GF-D8 (cell line): Measurements from ENCODE around the gene AKT1S1.

Experiments used
- DNase-seq: peaks from one replicate; lab custom pipeline; 2025; lab: John Stamatoyannopoulos, UW

Gene AKT1S1

DNA sequence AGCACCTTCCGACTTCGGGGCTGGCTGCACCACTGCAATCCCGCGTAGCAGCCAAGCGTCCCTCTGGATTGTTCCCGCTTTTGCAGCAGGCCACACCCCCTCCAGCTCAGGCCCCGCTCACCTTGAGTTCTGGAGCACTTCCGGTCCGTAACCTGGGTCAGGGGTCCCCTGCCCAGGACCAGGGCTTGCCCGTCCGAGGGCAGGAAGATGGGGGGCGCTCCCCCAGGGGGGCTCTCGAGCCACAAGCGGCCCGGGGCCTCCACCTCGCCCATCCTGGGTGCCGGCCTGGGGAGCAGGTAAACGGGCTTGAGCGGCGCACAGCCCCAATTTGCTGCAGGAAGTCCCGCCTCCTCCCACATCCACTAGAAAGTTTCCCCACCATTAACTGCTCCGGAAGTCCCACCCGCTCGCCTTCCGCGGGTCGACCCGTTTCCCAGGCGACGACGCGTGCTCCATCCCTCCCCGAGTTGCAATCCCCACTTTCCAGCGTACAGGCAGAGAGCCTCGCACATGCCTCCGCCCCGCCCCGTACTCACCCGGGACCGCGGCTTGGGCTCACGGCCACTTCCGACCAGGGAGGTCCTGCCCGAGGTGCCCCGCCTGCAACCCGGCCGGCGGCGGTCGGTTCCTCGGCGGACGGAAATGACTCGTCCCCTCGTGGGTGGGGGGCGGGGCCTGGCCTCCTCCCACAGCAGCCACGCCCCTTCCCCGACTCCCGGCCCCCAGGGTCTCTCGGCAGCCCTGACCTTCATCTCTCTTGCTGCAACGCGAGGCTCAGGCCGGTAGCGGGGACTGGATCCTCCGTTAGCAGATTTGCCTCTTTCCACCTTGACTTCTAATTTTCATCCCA, 10.0 kb downstream of the AKT1S1 start, which contains the start of gene PNKP:
PNKP (minus strand) TSS at position 644 of the 850 bp plus-strand sequence; CDS start at position 272, 372 bp downstream.
- peak; percentile 93 for DNase-seq

DNA sequence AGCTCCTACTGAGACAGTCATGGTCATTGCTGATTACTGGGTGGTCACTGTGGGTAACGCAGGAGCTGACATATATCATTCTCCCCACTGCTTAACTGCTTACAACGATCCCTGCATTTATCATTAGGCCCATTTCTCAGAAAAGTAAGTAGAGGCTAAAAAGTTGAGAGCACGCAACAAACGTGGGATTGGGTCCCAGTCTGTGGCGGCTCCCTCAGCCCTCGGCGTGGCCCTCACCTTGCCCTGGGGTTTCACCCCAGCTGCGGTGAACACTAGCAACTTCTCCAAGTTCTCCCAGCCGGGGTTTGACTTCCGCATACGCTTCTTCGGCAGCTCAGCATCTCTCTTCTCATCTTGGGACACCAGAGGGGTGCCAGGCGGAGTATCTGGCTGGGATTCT, 12.3 kb downstream of the AKT1S1 start:
- DNase-seq: no peak

DNA sequence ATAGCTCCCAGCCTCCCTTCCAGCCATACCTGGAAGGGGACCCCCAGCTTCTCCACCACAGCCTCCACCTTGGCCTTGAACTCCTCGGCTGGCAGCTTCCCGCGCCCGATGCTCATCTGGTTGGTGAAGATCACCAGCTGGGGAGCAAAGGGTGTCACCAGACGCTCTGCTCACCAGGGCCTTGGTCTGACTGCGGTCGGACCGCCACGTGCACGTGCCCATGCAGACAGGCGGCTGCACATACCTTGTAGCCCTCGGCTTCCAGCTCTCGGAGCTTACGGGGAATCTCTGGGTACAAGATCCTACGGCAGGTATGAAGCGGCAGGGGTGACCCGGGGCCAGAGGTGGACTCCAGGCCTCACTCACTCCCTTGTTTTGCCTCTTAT, 13.2 kb downstream of the AKT1S1 start:
- DNase-seq: no peak

DNA sequence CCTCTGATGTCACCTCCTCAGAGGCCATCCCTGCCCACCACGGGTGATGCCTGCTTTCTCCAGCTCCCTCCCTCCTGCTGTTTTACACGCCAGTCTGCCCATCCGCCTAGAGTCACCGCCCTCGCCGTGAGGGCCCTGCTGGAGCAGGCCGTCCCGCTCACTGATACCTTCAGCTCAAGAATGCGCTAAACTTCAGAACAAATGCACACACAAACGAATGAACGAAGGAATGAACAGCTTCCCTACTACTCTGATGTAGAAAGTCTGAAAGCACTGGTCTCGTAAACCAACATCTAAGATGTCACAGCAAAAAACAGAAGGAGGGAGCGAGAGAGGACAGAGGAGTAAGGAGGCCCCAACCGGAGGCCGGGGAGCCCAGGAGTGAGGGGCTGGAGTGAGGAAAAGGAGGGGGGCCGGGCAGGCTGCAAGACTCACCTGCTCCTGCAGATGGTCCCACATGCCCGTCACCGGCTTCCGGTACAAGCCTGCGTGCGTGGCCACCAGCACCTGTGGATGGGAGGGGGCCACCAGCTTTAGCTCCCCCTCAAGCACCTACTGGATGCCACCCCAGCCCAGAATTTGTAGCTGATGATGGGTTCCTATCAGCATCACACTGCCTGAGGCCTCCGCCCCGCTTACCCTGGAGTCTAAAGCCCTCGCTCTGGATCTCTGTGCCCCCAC, 13.8 kb downstream of the AKT1S1 start:
- DNase-seq: no peak

DNA sequence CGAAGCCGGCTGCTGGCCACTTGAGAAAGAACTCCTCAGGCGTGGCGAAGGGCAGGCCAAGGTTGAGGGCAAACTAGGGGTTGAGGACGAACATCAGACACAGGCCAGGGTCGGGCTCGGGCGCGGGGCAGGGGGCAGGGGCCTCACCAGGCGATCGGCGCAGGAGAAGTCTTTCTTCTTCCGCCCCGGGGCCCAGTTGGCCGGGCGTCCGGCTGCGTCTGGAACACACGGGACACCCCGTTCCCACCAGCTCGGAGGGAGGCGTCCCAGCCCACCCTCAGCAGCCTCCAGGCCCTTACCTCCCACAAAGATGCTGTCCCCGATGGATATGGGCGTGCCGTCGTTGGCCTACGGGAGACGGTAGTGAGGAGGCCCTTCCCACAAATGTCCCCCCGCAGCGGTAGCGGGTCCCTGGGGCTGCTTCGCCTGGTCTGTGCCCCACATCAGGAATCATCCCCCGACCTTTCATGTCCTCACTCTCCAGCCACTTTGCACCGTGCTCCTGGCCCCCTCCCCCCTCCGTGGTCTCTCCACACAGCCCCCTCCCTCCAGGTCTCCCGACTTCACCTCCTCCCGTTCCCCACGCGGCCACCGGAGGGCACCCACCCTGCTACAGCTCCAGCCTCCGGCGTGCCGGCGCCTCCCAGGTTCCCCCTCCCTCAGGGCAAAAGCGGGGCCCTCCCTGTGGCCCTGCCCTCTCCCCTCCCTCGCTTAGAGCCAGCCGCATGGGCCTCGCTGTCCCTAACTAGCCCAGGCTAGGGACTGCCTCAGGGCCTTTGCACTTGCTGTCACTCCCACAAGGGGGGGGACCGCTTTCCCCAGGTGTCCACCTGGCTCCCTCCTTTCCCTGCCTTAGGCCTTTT, 14.5 kb downstream of the AKT1S1 start:
- no peak for DNase-seq

DNA sequence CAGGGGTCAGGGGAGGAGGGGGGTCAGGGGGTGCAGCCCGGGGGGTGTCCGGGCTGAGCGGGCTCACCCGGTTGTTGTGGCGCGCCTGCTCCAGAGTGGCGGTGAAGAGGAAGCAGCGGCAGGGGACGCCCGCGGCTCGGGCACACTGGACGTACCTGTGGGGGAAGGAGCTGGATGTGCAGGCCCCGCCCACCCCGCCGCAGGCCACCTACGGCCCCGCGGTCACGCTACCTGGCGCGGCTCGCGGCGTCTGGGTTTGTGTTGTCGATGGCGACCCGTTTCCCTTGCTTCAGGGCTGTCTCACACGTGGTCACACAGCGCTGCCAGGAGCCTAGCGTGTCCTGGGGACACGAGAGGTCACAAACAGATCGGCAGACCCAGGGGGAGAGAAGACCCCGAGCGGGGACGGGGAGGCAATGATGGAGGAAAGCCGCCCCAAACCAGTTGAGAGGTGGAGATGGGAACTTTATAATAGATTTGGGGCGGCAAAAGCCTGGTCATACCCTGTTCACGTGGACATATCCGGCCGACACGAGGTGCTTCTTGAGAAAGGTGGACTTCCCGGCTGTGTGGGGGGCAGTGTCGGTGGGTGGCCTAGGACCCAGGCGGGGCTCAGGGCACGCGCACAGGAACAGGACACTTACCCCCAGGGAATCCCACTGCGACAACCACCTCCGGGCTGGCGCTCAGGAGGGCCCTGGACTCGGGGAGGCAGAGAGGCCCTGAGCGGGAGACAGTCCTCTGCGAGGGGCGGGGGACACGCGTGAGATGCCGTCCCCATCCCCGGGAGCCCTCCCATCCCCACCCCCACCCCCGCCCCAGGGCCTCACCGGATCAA, 15.4 kb downstream of the AKT1S1 start:
- no peak for DNase-seq

DNA sequence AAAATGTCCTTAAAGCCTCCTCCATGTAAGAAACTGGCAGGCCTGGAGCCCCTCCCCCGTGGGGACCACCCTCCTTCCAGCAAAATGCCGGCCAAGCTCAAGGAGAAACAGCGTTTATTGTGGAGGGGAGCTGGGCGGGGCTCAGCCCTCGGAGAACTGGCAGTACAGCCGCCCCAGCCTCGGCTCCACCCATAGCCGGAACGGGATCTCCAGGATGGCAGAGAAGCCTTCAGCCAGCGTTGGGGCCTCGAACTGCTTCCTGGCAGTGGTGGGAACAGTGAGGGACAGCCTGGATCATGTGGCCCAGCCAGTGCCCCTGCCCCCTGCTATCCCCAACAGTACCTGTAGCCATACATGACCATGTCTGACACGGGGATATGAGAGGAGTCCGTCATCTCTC, 16.0 kb downstream of the AKT1S1 start:
- DNase-seq: no peak

DNA sequence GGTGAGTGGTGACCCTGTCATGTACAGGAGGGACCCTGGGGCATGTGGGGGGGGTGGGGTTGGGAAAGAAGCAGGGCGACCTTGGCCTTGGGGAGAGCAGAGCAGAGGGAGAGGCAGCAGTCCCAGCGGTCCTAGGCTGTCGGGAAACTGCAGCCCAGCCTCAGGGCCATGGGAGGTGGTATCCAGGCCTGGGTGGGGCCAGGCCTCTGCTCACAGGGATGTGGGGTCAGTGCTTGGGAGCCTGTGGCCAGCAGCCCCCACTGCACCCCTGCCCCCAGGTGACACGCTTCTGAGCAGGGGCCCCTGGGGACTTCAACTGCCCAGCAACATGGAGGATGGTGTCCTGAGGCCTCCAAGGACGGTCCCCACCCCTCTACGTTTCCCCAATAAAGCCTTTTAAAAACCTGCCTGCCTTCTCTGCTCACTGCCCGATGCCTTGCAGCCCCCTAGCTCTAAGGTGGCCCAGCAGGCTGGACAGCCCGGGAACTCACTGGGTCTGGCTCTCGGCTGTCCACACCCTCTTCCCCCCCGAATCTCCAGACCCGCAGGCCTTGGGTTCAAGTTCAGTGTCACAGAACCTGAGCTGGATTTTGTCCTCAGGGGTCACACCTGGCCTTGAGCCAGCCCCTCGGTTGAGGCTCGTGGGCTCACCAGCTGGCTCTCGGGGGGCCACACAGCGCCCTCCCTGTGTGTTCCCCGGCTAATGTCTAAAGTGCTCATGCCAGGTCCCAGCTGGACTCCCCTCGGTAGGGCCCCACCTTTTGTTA, 16.6 kb downstream of the AKT1S1 start:
- DNase-seq: no peak

DNA sequence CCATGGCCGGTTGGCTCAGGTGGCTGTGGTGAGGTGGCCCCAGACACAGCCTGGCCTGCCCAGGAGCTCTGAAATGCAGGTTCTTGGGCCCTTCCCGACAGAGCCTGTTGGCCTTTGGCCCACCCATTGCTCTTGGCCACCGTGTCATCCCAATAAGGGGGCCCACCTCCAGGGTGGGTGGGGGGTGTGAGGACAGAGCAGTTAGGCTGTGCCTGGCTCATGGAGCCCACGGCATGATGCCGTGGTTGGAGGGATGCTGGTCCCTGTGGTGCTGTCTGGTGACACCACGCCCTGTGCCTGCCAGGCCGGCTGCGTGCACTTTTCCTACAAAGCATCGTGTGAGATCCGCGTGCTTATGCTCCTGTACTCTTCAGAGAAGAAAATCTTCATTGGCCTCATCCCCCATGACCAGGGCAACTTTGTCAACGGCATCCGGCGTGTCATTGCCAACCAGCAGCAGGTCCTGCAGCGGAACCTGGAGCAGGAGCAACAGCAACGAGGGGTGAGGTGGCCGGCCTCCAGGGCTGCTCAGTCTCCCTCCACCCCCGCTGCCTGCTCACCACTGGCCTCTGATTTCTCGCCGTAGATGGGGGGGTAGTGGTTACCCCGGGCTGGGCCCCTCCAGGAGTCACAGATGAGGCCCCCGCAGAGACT, 17.3 kb downstream of the AKT1S1 start:
- DNase-seq: no peak

DNA sequence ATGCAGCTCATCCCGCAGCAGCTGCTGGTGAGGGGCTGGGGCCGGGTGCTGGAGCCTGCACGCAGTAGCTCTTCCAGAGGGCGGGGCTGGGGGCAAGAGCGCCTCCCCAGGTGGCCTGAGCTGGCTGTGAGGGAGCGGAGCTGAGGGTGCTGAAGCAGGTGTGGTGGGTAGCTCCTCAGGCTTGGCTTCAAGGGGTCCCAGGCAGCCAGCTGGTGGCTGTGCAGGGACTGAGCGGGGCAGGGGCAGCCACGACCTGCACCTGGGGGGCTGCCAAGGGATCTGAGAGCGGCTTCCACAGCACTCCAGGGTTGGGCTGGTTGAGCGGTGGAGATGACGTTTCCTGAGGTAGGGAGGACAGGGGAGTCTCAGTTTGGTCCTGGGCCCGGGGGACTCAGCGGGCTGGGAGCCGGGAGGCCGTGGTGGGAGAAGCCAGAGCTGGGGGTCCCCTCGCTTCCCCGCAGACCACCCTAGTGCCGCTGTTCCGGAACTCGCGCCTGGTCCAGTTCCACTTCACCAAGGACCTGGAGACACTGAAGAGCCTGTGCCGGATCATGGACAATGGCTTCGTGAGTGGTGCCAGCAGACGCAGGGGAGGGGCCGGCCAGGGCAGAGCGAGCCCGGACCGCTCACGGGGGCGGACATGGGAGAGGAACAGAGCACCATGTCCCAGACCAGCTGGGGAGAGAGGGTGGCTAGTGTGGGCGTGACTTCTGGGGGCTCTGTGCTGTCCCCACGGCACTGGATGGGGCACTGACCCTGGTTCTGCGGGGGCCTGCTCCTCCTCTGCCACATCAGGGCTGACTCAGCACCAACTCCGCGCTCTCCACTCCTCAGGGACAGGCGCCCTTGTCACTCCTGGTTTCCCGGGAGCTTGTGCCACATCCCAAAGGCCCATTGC, 18.8 kb downstream of the AKT1S1 start:
- no peak for DNase-seq

DNA sequence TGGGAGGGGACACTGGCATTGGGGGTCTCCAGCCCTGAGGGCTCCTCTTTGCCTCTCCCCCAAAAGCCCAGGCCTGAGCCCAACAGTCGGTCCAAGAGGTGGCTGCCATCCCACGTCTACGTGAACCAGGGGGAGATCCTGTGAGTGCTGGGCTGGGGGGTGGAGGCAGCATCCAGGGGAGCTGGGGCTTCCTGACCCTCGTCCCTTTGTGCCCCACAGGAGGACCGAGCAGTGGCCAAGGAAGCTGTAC, 19.4 kb downstream of the AKT1S1 start:
- DNase-seq: no peak

DNA sequence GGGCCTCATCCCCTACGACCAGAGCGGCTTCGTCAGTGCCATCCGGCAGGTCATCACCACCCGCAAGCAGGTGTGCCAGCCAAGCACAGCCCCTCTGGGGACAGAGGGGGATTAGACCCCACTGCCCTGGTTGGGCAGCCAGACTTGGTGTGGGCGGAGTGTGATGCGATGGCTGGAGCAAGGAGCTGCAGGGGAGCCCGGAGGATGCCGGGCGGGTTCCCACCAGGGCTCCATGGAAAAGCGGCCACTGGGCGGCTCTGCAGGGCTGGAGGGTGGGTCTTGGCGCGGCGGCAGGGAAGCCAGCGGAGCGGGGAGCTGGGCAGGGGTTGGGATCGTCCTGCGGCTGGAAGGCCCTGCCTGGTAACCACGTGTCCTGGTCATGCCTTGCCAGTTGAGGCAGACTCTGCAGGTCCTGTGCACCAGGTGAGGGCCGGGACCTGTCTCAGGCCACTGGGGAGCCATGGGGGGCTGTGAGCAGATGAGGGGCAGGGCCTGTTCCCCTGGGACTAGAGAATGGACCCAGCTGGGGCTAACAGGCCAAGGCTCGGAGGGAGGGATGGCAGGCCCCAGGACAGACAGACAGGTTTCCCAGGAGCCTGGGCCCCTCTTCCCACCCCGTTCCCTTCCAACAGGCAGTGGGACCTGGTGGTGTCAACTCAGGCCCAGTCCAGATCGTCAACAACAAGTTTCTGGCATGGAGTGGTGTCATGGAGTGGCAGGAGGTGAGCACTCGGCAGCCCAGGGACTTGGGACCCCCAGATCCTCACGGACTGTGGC, 19.9 kb downstream of the AKT1S1 start:
- no peak for DNase-seq

DNA sequence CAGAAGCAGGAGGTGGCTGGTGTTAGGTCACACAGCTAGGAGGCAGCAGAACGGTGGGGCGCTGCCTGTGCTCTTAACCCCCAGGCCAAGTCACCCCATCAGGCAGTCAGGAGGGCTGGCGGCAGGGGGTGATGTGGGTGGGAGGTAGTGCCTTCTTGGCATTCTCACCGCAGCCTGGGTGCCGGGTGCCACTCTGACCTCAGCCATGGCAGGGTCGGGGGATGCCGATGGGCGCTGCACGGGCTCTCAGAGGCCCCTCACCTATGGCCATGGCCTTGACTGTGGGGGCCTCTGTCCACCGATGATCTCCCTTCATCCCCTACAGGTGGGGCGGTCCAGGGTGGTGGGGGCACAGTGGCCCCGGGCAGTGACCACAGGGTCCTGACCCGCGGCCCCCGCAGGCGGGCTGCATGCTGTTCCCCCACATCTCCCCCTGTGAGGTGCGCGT, 20.6 kb downstream of the AKT1S1 start:
- DNase-seq: no peak

DNA sequence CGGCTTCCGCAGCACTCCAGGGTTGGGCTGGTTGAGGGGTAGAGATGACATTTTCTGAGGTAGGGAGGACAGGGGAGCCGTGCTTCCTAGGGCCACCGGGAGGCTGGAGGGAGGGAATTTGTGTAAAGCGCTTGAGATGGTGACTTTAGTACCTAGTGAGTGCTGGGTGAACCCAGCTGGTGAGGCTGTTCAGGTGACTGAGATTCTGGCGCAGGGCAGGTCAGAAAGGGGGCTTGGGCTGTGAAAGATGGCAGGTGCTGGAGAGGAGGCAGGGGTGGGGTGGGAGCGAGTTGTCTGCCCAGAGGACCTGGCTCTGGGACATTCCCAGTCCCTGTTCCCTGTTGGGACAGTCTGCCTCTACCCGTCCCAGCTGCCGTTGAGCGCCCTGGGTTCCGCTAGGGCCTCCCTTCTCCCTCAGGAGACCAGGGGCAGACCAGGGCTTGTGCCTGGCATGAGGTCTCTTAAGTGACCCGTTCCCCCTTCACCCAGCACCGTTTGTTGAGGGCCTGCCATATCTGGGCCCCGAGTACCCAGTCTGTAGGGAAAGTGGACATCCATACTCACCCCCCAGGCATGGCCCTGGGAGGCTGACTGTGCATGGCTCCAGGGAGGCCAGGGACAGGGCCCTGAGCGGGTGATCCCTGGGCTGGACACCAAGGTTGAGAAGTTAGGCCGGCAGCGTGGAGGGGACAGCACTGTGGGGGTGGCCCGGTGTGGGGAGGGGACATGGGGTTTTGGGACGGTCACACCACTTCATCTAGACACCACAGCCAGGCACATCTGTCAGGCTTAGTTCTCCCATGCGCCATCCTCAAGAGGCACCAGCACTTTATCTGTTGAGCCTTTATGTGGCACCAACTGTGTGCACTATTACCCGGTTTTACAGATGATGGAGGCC, 21.2 kb downstream of the AKT1S1 start:
- no peak for DNase-seq

DNA sequence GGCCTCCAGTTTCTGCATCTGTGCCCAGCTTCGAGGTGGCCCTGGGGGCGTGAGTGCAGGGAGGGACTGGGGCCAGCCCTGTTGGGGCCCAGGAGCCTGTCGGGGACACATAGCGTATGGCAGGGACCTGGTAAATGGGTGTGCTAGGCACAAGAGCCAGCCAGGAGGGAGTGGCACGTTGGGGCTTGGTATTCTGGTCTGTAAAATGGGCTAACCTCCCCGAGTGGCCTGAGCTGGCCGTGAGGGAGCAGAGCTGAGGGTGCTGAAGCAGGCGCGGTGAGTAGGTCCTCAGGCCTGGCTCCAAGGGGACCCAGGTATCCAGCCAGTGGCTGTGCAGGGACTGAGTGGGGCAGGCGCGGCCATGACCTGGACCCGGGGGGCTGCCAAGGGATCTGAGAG, 21.9 kb downstream of the AKT1S1 start:
- DNase-seq: no peak

DNA sequence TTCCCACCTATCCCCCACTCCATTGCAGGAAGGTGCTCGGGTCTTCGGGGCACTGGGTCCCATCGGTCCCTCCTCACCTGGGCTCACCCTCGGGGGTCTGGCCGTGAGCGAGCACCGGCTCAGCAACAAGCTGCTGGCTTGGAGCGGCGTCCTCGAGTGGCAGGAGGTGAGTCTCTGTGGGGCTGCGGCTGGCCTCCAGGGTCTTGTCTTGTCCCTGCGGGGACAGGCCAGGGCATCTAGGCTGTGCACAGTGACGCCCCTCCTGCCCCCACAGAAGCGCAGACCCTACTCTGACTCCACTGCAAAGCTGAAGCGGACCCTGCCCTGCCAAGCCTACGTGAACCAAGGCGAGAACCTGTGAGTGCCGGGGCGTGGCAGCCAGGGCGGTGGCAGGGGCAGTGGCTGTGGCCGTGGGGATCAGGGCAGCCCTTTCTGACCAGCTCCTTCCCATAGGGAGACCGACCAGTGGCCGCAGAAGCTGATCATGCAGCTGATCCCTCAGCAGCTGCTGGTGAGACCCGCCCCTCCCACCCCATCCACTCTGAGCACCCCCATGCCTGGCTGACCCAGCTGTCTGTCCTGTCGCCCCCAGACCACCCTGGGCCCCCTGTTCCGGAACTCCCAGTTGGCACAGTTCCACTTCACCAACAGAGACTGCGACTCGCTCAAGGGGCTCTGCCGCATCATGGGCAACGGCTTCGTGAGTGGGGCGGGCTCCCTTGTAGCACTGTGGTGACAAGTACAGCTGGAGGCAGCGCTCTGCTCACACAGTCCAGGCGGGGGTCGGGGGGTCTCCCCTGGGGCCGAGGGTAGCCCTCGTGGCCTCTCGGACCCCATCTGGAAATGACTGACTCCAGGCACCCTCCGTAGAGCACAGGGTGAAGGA, 22.5 kb downstream of the AKT1S1 start:
- no peak for DNase-seq
